Stomach (tissue), 9 donors: ENCODE data around the gene OTOR. TPM values are rescaled to one million over a fixed set of nuclear protein-coding genes. Genes with fewer than 3 reads are reported as not detected.

Experiments used
- DNase-seq, 2 donors: peaks; one replicate each; pipeline versions ENCODE4 v3.0.0 to v3.0.0-alpha.2; 2013 to 2019
- H3K27ac ChIP-seq, 5 donors: fragments of 200-600 bp in 4 of 5; sonication (generic) in 4 of 5; one replicate each; pipeline ENCODE4 v1.5.1; 2013 to 2019; ENCODE audit warnings: mild to moderate bottlenecking in 1 of 5, moderate library complexity in 1 of 5
- H3K27me3 ChIP-seq, 3 donors: fragments of 200-600 bp; sonication (generic); one replicate each; pipeline ENCODE4 v1.5.1; 2017 to 2019; ENCODE audit warnings: mixed run types in 1 of 3
- H3K36me3 ChIP-seq, 4 donors: fragments of 200-600 bp; sonication (generic); 1 replicate in 3 of 4; 2 replicates in 1 of 4; pipeline ENCODE4 v1.5.1; 2016 to 2019
- H3K4me1 ChIP-seq, 4 donors: fragments of 200-600 bp; sonication (generic); one replicate each; pipeline ENCODE4 v1.5.1; 2016 to 2019
- H3K4me3 ChIP-seq, 4 donors: fragments of 200-600 bp; sonication (generic) in 3 of 4; one replicate each; pipeline ENCODE4 v1.5.1; 2016 to 2019; ENCODE audit warnings: mild to moderate bottlenecking in 1 of 4
- H3K9me3 ChIP-seq, 4 donors: fragments of 200-600 bp; sonication (generic); one replicate each; pipeline ENCODE4 v1.5.1; 2016 to 2019
- CTCF ChIP-seq, 7 experiments: fragments of 450-650 bp in 4 of 7; fragments of 200-600 bp in 3 of 7; sonication (generic) in 3 of 7; IDR thresholded peaks; one replicate each; pipeline ENCODE4 v1.5.1; 2016 to 2019; ENCODE audit warnings: antibody characterized with exemption in 7 of 7, control low read depth in 2 of 7, mild to moderate bottlenecking in 1 of 7
- EP300 ChIP-seq: sonication (generic); formaldehyde crosslinking; IDR thresholded peaks from one replicate; pipeline ENCODE4 v1.6.1; 2017; ENCODE audit warnings: antibody characterized with exemption
- POLR2A ChIP-seq, 4 donors: fragments of 450-650 bp; IDR thresholded peaks; one replicate each; pipeline ENCODE4 v1.6.1; 2016; ENCODE audit warnings: antibody characterized with exemption in 4 of 4, control low read depth in 2 of 4, mild to moderate bottlenecking in 1 of 4, moderate library complexity in 1 of 4
- POLR2AphosphoS5 ChIP-seq, 3 donors: sonication (generic); formaldehyde crosslinking; IDR thresholded peaks; one replicate each; pipeline ENCODE4 v1.6.1; 2016; ENCODE audit warnings: antibody characterized with exemption in 3 of 3
- WGBS, 5 donors: extraction: QIAGEN DNeasy Blood & Tissue Kit in 3 of 5; methylation state at CpG; one replicate each; pipeline versions ENCODE4 v1.1.5 to v1.1.7; 2013 to 2018; 5-methylcytosine and 5-hydroxymethylcytosine counted together
- intact Hi-C: fragments of 100-400 bp; cut with DNase I; formaldehyde crosslinking; loops from one replicate; pipeline ENCODE4 v1.15.1; 2023; ENCODE audit warnings: low total_unique reads
- polyA plus RNA-seq, 3 donors: library from polyadenylated mRNA; stranded (reverse); fragments of 200-250 nt; gene quantifications; one replicate each; pipeline ENCODE4 v1.2.3, GENCODE V29; 2013
- total RNA-seq, 5 donors: library from RNA; depleted of rRNA; stranded (reverse); fragments of >200 nt; gene quantifications; one replicate each; pipeline versions ENCODE4 v1.1.0 to v1.2.3, GENCODE V29; 2014 to 2016
- donor health status: healthy with polysubstance abuse.
- donor health status: Bipolar disorder and iron deficiency.
- donor health status: healthy.

OTOR gene
- total and polyA plus RNA-seq, 8 donors = not detected

DNA sequence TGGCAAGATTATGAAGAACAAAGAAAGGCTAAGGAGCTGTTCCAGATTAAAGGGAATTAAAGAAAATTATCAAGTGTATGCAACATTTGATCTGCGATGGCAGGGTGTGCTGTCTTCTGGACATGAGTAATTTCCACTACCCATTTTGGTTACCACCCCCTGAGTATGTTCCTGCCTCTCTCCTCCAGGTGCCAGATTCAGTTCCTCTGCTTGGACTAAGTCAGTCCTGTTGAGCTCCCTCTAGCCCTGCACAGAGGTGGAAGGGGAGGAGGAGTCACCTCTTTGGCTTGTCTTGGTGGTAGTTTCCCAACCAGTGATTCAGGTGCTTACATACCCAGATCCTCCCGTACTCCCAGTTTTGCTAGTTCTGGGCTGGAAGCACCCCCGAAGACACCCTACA is 40.5 kb upstream of the OTOR start:
- Histone ChIP-seq H3K4me1 (no peaks in the 10 kb centered on the region), H3K9me3 (peaks cover 0 to 10% (median 7%) of the 10 kb centered on the region in 4 donors), H3K4me3 (no peak overlapping the region), H3K27ac (no peak overlapping the region), H3K27me3 (peaks cover 0 to 7% (median 0%) of the 10 kb centered on the region in 3 donors), H3K36me3 (no peaks in the 10 kb centered on the region)
- 95 to 97% (median 95%) methylated on average over 3 of the region's 3 CpGs for WGBS, 5 donors
- TF ChIP-seq EP300 (no peak), CTCF (IDR thresholded peaks at IDR 0.05) (no peak), POLR2AphosphoS5 (IDR thresholded peaks at IDR 0.05) (no peak), POLR2A (IDR thresholded peaks at IDR 0.05) (no peak)
- no peak for DNase-seq
- intact Hi-C loops = no loop called here

DNA sequence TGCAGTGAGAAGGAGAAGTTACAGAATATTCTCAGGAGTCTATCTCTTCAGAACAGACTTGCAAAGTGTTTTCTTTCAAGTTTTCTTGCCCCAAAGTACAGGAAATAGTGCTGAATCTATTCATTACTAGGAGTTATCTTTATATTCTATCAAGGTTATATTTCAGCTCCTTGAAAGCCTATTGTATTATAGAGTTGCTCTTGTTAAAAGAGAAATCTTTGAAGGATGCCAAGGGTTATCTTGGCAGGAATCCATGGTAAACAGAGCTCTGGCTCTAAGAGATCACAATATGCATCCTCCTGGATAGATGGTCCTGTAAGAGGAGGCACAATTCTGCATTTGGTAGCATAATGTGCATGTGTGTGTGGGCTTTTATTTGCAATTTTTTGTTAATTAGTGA is 39.6 kb upstream of the OTOR start:
- intact Hi-C loops = no loop called here
- Histone ChIP-seq H3K4me1 (no peaks in the 10 kb centered on the region), H3K9me3 (peaks cover 0 to 10% (median 7%) of the 10 kb centered on the region in 4 donors), H3K27me3 (peaks cover 0 to 7% (median 0%) of the 10 kb centered on the region in 3 donors), H3K27ac (no peak overlapping the region), H3K36me3 (no peaks in the 10 kb centered on the region), H3K4me3 (no peak overlapping the region)
- no peak for DNase-seq
- TF ChIP-seq EP300 = no peak
- TF ChIP-seq CTCF (IDR thresholded peaks at IDR 0.05) = no peak
- no peak for TF ChIP-seq POLR2A (IDR thresholded peaks at IDR 0.05)
- TF ChIP-seq POLR2AphosphoS5 (IDR thresholded peaks at IDR 0.05) = no peak

- TF ChIP-seq POLR2A (IDR thresholded peaks at IDR 0.05) (no peak), EP300 (no peak)
- Histone ChIP-seq H3K4me3 (no peak overlapping the region), H3K27me3 (peaks cover 0 to 7% (median 0%) of the 10 kb centered on the region in 3 donors), H3K27ac (no peak overlapping the region), H3K9me3 (peaks cover 0 to 10% (median 7%) of the 10 kb centered on the region in 4 donors), H3K36me3 (no peaks in the 10 kb centered on the region), H3K4me1 (no peaks in the 10 kb centered on the region)
- no peak for DNase-seq
- intact Hi-C loops = no loop called here
Measured at GRCh38 chr20:16709017-16709416, 39.1 kb upstream of the OTOR start.

- no peak overlapping the region for H3K4me3 ChIP-seq
- intact Hi-C loops = no loop called here
- no peaks in the 10 kb centered on the region for H3K4me1 ChIP-seq
- WGBS, 5 donors = 91 to 97% (median 93%) methylated on average over 2 to 3 of the region's 3 CpGs
- H3K27me3 ChIP-seq = peaks cover 0 to 10% (median 0%) of the 10 kb centered on the region in 3 donors
- DNase-seq = no peak
- TF ChIP-seq CTCF (IDR thresholded peaks at IDR 0.05) = no peak
- TF ChIP-seq EP300 = no peak
- no peak for TF ChIP-seq POLR2AphosphoS5 (IDR thresholded peaks at IDR 0.05)
- TF ChIP-seq POLR2A (IDR thresholded peaks at IDR 0.05) = no peak
- no peak overlapping the region for H3K27ac ChIP-seq
- no peaks in the 10 kb centered on the region for H3K36me3 ChIP-seq
- peaks cover 0 to 7% (median 5%) of the 10 kb centered on the region in 4 donors for H3K9me3 ChIP-seq
Measured at GRCh38 chr20:16710781-16711180, 37.4 kb upstream of the OTOR start.

DNA sequence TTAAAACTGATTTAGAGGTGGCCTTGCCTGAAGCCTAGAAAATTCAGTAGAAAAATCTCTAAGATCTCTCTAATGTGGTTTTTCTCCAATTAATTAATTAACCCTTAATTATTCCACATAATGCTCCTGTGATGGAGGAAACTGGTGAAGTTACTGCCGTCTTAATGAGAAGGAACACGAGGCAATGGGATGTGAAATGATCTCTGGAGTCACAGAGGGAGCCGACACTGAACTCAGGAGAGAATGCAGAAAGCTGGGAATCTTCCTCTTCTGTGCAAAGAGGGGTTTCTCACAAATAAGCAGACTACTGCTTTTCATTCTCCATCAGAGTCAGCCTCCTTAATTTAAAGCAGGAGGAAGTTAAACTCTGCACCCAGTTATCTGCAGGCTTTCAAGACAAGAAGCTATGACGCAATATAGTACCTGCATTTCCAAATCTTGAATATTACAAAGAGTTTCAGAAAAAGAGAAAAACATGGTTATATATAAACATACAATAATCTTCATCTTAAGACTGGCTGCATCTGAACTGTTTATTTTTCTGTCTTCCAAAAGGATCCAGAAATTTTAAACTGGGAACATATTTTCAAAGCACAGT is 36.4 kb upstream of the OTOR start:
- H3K27me3 ChIP-seq = peaks cover 0 to 6% (median 0%) of the 10 kb centered on the region in 3 donors
- TF ChIP-seq POLR2A (IDR thresholded peaks at IDR 0.05) (no peak), EP300 (no peak)
- intact Hi-C loops = no loop called here
- no peak overlapping the region for H3K4me3 ChIP-seq
- WGBS, 5 donors = 72 to 82% (median 78%) methylated on average over 4 of the region's 4 CpGs
- no peaks in the 10 kb centered on the region for H3K4me1 ChIP-seq
- no peak for DNase-seq
- no peak overlapping the region for H3K27ac ChIP-seq
- H3K9me3 ChIP-seq = no peaks in the 10 kb centered on the region
- H3K36me3 ChIP-seq = no peaks in the 10 kb centered on the region
